Measurements from ENCODE around the gene COQ10A.

The COQ10A gene

GRCh38 chr12:56266693-56267442, at the start of gene COQ10A:
Gene COQ10A, plus strand, starts transcription at chr12:56266942. Its CDS starts 177 bp downstream, at chr12:56267119.
- peak; percentile 81 for TF ChIP-seq POLR2A (IDR thresholded peaks at IDR 0.05; ENCODE audit: low read depth, low read length)
- FAIRE-seq (no peak), DNase-seq (ENCODE audit: insufficient read length, low spot score) (peak; percentile 90)

GRCh38 chr12:56219840-56220239, 46.9 kb upstream of the COQ10A start:
- TF ChIP-seq POLR2A (IDR thresholded peaks at IDR 0.05; ENCODE audit: low read depth, low read length), result no peak
- FAIRE-seq, result no peak
- DNase-seq (ENCODE audit: insufficient read length, low spot score), result no peak

GRCh38 chr12:56220611-56221231, 46.0 kb upstream of the COQ10A start:
- FAIRE-seq (no peak), DNase-seq (ENCODE audit: insufficient read length, low spot score) (no peak)

GRCh38 chr12:56221232-56221756, 45.4 kb upstream of the COQ10A start:
- FAIRE-seq, result no peak
- DNase-seq (ENCODE audit: insufficient read length, low spot score), result peak; percentile 59
- TF ChIP-seq POLR2A (IDR thresholded peaks at IDR 0.05; ENCODE audit: low read depth, low read length), result no peak

More at GRCh38 chr12:56220611-56221231, 46.0 kb upstream of the COQ10A start:
- no peak for TF ChIP-seq POLR2A (IDR thresholded peaks at IDR 0.05; ENCODE audit: low read depth, low read length)

GRCh38 chr12:56221757-56222530, 44.8 kb upstream of the COQ10A start, which contains the start of gene RNF41:
Gene RNF41, minus strand, starts transcription at chr12:56221922. Its CDS starts 7,875 bp downstream, at chr12:56214047.
- FAIRE-seq (peak; percentile 87), DNase-seq (ENCODE audit: insufficient read length, low spot score) (peak; percentile 96)
- peak; percentile 80 for TF ChIP-seq POLR2A (IDR thresholded peaks at IDR 0.05; ENCODE audit: low read depth, low read length)

GRCh38 chr12:56222531-56222895, 44.2 kb upstream of the COQ10A start:
- DNase-seq (ENCODE audit: insufficient read length, low spot score) (no peak), FAIRE-seq (no peak)
- TF ChIP-seq POLR2A (IDR thresholded peaks at IDR 0.05; ENCODE audit: low read depth, low read length), result no peak

- DNase-seq (ENCODE audit: insufficient read length, low spot score) (no peak), FAIRE-seq (no peak)
- TF ChIP-seq POLR2A (IDR thresholded peaks at IDR 0.05; ENCODE audit: low read depth, low read length), result no peak
Observed at GRCh38 chr12:56223571-56224101, 43.1 kb upstream of the COQ10A start.

GRCh38 chr12:56224102-56224701, 42.5 kb upstream of the COQ10A start, which contains the start of gene NABP2:
Gene NABP2, plus strand, starts transcription at chr12:56224342. Its CDS starts 515 bp downstream, at chr12:56224857.
- DNase-seq (ENCODE audit: insufficient read length, low spot score) (peak; percentile 98), FAIRE-seq (peak; percentile 41)
- peak; percentile 52; the same call in 1 of the 2 replicates for TF ChIP-seq POLR2A (IDR thresholded peaks at IDR 0.05; ENCODE audit: low read depth, low read length)

GRCh38 chr12:56224954-56225353, 41.8 kb upstream of the COQ10A start:
- no peak for FAIRE-seq
- no peak for DNase-seq (ENCODE audit: insufficient read length, low spot score)
- TF ChIP-seq POLR2A (IDR thresholded peaks at IDR 0.05; ENCODE audit: low read depth, low read length), result no peak

GRCh38 chr12:56229082-56229481, 37.7 kb upstream of the COQ10A start:
- FAIRE-seq, result no peak
- no peak for TF ChIP-seq POLR2A (IDR thresholded peaks at IDR 0.05; ENCODE audit: low read depth, low read length)
- DNase-seq (ENCODE audit: insufficient read length, low spot score), result no peak

GRCh38 chr12:56229916-56230431, 36.8 kb upstream of the COQ10A start, which contains the start of gene SLC39A5:
Gene SLC39A5, plus strand, starts transcription at chr12:56230051. Its CDS starts 1,224 bp downstream, at chr12:56231275.
- no peak for FAIRE-seq
- DNase-seq (ENCODE audit: insufficient read length, low spot score), result no peak
- no peak for TF ChIP-seq POLR2A (IDR thresholded peaks at IDR 0.05; ENCODE audit: low read depth, low read length)

- no peak for FAIRE-seq
- no peak for TF ChIP-seq POLR2A (IDR thresholded peaks at IDR 0.05; ENCODE audit: low read depth, low read length)
- no peak for DNase-seq (ENCODE audit: insufficient read length, low spot score)
Observed at GRCh38 chr12:56230432-56231183, 36.1 kb upstream of the COQ10A start.

All from H54 (cell line).